HG03460 (cell line): ENCODE data around the gene EPN1.

ENCODE experiments used
- ATAC-seq: cut with Tn5 transposase; IDR thresholded peaks from one replicate; pipeline ENCODE4 v1.9.1; 2021; ENCODE audit not compliant: unreplicated experiment

EPN1 gene

GRCh38 chr19:55646889-55647731 lies 27.9 kb upstream of the EPN1 start:
- no peak for ATAC-seq

GRCh38 chr19:55647732-55648584 lies 27.1 kb upstream of the EPN1 start, which contains the start of gene CCDC106:
Gene CCDC106 (plus strand): TSS chr19:55648212. CDS start chr19:55649047, 835 bp downstream.
- ATAC-seq: peak; percentile 37

- no peak for ATAC-seq
Observed at GRCh38 chr19:55648585-55649267, 26.3 kb upstream of the EPN1 start.

GRCh38 chr19:55649268-55650125 lies 25.5 kb upstream of the EPN1 start:
- ATAC-seq: no peak

- no peak for ATAC-seq
Observed at GRCh38 chr19:55650126-55650557, 24.9 kb upstream of the EPN1 start.

GRCh38 chr19:55650602-55651230 lies 24.3 kb upstream of the EPN1 start:
- no peak for ATAC-seq

GRCh38 chr19:55651236-55651635 lies 23.8 kb upstream of the EPN1 start:
- ATAC-seq: no peak

GRCh38 chr19:55652311-55653128 lies 22.5 kb upstream of the EPN1 start:
- ATAC-seq: no peak

GRCh38 chr19:55653651-55654322 lies 21.2 kb upstream of the EPN1 start:
- peak; percentile 34 for ATAC-seq

GRCh38 chr19:55654323-55654867 lies 20.6 kb upstream of the EPN1 start:
- peak; percentile 48 for ATAC-seq

GRCh38 chr19:55654868-55655647 lies 20.0 kb upstream of the EPN1 start, which contains the start of gene U2AF2:
Gene U2AF2 (plus strand): TSS chr19:55655035. CDS start chr19:55655105, 70 bp downstream.
- peak; percentile 22 for ATAC-seq

- no peak for ATAC-seq
Observed at GRCh38 chr19:55655648-55656040, 19.4 kb upstream of the EPN1 start.

GRCh38 chr19:55656552-55656951 lies 18.5 kb upstream of the EPN1 start:
- no peak for ATAC-seq

- ATAC-seq: no peak
Observed at GRCh38 chr19:55656988-55657747, 17.9 kb upstream of the EPN1 start.

GRCh38 chr19:55658846-55659459 lies 16.1 kb upstream of the EPN1 start:
- no peak for ATAC-seq

- no peak for ATAC-seq
Observed at GRCh38 chr19:55659822-55660221, 15.2 kb upstream of the EPN1 start.
